Activated CD4-positive, alpha-beta T cell treated with anti-CD3 and anti-CD28 coated beads for 48 hours (primary cell): ENCODE measurements around the gene TCEA2.

ENCODE experiments used
- DNase-seq: peaks from one replicate; pipeline ENCODE4 v3.0.0-alpha.2; 2020

TCEA2 gene

GRCh38 chr20:64062596-64063388 is at the start of gene TCEA2:
TSS of gene TCEA2 (plus strand) at chr20:64063198. CDS start at chr20:64063313, 115 bp downstream.
- peak; percentile 97 for DNase-seq

GRCh38 chr20:64015635-64016034 is 47.4 kb upstream of the TCEA2 start:
- DNase-seq: no peak

GRCh38 chr20:64021124-64021975 is 41.6 kb upstream of the TCEA2 start:
- no peak for DNase-seq

- no peak for DNase-seq
These were observed 40.2 kb upstream of the TCEA2 start for GRCh38 chr20:64022671-64023360.

- DNase-seq: no peak
These were observed 39.4 kb upstream of the TCEA2 start for GRCh38 chr20:64023361-64024140.

- no peak for DNase-seq
These were observed 38.6 kb upstream of the TCEA2 start for GRCh38 chr20:64024141-64024990.

- DNase-seq: no peak
These were observed 37.7 kb upstream of the TCEA2 start for GRCh38 chr20:64025101-64025825.

GRCh38 chr20:64025826-64026412 is 37.1 kb upstream of the TCEA2 start:
- no peak for DNase-seq

GRCh38 chr20:64027981-64028685 is 34.9 kb upstream of the TCEA2 start:
- DNase-seq: no peak

GRCh38 chr20:64029293-64030117 is 33.5 kb upstream of the TCEA2 start:
- no peak for DNase-seq

- DNase-seq: no peak
These were observed 32.4 kb upstream of the TCEA2 start for GRCh38 chr20:64030371-64031134.

- no peak for DNase-seq
These were observed 31.1 kb upstream of the TCEA2 start for GRCh38 chr20:64031822-64032314.

GRCh38 chr20:64032706-64033624 is 30.0 kb upstream of the TCEA2 start:
- no peak for DNase-seq

- no peak for DNase-seq
These were observed 29.0 kb upstream of the TCEA2 start for GRCh38 chr20:64033981-64034493.

- peak; percentile 43 for DNase-seq
These were observed 27.7 kb upstream of the TCEA2 start for GRCh38 chr20:64035066-64035932.
